Hematopoietic multipotent progenitor cell treated with erythropoietin and hydrocortisone succinate and interleukin-3 and kit ligand, for 17 days (in vitro differentiated cells): Measurements from ENCODE around the gene SIGLEC6.
"Not testable (repeated sequence)": the region's sequence is repeated elsewhere in the genome, so short reads cannot be mapped to it uniquely, and the experiment has no call there.

Experiments
- DNase-seq: peaks from one replicate; pipeline ENCODE4 v3.0.0-alpha.2; 2015; ENCODE audit warnings: low spot score

SIGLEC6 gene

DNA sequence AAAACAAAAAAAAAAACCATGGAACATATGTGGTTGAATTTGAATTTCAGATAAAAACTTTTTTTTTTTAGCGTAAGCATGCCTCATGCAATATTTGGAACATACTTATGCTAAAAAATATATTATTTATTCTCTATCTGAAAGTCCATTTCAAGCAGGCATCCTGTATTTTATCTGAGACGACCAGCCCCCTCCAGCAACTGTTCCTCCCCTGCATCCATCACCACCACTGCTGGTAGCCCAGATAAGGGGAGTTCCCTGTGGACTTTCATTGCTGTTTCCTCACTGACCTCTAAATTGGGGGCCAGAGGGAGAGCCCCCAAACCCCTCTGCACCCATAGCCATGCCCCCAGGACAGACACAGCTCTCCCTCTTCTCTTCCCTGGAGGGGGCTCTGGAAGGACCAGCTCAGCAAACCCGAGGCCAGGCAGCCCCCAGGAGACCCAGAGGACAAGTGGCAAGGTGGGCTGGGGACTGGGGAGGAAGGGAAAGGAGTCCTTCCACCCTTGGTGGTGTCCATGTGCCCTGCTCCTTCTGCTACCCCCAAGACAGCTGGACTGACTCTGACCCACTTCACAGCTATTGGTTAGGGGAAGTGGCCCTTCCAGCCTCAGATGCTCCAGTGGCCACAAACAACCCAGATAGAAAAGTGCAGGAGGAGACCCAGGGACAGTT lies 23.3 kb downstream of the SIGLEC6 start:
- peak; percentile 41 for DNase-seq

DNA sequence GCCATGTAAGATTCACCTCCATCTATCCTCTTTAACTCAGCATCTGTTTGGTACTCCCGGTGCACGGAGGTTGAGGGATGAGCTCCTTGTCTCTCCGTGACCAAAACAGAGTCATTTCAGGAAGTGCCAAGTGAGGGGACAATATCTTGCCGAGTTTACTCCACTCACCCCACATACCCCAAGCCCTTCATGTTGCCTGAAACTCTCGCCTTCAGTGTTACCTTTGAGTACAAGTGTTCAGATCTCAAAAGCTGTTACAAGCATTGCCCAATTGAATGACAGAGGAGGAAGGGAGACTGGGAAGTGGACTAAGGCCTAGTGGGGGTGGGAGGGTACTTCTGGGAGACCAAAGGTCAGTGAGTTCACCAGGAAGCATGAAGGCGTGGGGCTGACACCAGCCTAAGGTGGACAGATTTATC lies 23.8 kb downstream of the SIGLEC6 start:
- no peak for DNase-seq

DNA sequence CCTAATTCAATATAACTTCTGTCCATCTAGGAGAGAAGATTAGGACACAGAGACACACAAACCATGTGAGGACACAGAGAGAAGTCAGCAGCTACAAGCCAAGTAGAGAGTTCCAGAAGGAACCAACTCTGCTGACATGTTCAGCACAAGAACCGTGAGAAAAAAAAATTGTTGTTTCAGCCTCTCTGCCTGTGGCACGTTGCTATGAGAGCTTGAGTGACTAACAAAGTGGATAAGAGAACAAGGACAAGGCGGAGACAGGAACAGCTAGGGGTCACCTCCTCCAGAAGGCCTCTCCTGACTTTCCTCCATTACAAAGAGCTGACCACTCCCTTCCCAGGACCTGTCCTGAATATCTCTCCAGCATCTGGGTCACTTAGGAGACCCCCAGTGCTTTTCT lies 24.3 kb downstream of the SIGLEC6 start:
- DNase-seq, result no peak

DNA sequence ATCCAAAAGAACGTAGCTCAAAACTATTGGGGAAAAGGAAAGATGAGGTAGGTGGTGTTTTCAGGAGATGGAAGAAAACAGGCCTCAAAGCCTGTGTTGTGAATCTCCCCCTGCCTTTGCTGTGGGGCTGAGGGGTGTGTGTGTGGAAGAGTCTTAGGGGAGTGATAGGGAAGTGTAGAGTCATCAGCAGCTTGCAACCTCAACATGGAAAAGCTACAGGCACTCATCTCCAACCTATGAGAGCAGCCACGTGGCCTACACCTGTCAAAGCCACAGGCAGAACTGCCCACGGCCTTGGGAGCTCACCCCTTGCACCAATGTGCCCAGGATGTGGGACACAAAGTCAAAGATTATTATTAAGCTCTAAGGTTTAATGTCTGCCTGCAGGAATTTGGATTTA lies 25.6 kb downstream of the SIGLEC6 start:
- no peak for DNase-seq

DNA sequence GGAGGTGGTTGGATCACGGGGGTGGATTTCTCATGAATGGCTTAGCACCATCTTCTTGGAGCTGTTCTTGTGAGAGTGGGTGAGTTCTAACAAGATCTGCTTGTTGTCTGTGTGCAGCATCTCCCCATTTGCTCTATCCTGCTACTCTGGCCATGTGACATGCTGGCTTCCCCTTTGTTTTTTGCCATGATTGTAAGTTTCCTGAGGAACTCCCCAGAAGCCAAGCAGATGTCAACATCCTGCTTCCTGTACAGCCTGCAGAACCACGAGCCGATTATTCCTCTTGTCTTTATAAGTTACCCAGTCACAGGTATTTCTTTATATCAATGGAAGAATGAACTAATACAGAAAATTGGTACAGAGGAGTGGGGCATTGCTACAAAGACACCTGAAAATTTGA lies 27.6 kb downstream of the SIGLEC6 start:
- no peak for DNase-seq

DNA sequence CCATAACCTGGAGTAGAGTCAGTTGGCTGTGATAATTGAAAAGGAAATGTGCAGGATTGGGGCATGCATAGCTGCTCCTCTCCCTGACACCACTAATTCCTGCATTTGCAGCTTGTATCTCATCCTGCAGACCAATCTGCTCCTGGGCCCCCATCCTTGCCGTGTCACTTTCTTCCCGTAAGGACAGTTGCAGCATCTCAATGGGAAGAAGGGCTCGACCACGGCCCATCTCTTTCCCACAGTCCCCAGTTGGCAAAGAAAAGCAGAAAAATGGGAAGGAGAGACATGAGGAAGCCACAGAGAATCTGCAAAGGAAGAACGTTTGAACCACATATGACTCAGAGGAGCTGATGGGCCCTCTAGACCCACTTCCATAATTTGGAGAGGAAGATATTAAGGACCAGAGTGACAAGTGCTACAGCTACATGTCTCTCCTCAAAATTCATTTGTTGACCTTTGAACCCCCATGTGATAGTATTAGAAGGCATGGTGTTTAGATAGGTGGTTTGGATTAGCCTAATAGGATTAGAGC lies 28.1 kb downstream of the SIGLEC6 start:
- DNase-seq, result no peak

DNA sequence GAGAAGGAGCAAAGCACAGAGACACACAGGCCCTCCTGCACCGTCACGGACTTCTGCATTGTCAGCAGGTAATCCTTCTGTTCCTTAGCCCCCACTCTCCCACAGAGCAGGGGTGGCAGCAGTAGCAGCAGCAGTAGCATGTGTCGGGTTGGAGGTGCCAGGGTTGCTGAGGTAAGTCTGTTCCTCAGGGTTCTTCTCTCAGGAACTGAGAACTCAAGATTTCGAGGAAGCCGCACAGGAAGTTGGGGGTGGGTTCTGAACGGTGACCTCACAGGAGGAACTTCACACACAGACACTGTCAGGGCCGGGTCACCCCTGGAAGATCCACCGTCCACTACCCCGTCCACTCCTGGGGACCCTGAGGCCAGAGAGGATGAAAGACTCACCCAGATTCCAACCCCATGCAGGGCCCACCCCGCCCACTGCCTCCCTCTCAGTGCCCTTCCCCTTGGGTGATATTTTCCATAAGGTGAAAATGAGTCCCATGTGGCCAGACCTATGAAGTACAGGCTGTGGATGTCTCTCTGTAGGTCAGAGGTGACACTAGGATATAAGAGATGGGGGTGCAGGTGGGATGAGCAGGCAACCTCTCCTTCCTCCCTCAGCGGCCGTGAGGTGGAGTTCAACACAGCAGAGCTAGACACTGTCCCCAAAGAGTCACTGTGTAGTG lies 29.7 kb downstream of the SIGLEC6 start, which contains the start of gene SIGLEC12:
TSS of gene SIGLEC12 (minus strand) at position 207 of the 670 bp plus-strand sequence. CDS start at position 140, 67 bp downstream.
- no peak for DNase-seq

DNA sequence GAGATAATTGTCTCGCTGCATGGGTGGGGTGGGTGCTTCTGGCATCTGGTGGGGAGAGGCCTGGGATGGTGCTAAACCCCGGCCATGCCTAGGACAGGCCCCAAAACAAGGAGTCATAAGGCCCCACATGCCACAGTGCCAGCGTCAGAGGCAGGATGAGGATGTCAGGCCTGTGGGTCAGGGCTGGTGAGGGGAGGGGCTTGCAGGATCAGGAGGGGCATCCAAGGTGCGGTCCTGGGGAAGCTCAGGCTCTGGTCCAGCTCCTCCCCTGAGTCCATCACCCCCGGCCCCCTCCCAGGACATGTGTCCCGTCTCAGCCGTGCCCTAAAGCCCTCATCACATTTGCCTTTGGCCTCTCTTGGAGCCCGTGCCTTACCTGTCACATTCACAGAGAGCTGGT lies 30.5 kb downstream of the SIGLEC6 start:
- DNase-seq, result not testable (repeated sequence)

DNA sequence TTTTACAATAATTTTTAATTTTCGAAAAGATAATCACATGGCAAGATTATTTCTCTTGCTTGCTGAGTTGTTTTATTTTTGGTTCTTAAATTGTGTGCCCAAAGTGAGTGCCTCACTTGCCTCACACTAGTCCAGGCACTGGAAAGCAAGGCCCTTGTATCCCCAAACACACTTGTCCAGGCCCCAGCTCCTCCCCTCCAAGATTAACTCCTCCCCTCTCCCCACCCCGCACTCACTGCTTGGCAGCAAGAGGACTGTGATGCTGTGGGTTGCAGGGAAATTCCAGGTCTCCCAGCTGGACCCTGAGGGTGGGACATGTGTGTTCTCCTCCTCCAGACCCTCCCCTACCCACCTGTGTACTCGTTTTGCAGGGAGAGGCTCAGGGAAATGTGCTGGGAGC lies 33.8 kb downstream of the SIGLEC6 start:
- no peak for DNase-seq

DNA sequence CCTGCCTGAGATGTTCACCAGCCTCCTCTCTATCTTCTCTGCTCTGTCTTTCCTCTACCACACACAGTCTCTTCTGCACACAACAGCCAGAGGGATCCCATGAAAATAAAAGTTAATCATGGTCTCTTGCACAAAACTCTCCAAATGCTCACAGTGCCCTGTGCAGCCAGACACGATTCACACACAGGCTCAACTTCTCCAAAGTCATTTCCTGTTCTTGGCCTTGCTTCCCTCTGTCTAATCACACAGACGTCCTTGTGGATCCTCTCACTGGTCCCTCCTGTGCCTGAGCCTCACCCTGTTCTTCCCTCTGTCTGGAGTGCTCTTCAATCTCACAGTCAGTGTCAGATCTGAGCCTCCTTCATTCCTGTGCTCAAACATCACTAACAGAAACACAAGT lies 37.7 kb downstream of the SIGLEC6 start:
- DNase-seq, result no peak

DNA sequence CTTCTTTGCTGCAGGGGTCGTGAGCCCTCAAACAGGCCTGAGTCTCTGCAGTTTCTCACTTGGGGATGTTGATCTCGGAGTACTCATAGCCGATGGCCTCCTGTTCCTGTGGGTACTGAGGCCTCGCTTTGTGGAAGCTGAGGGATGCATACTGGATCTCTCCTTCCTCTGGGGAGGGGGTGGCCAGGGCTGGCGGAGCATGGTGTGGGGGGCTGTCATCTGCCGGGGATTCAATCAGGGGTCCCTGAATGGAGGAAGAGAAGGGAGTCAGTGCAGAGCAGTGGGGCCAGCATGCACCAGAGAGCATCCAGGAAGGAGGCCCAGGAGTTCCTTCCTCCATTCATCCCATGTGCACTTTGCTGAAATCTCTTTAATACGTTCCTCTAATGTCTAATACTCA lies 39.9 kb downstream of the SIGLEC6 start:
- no peak for DNase-seq

DNA sequence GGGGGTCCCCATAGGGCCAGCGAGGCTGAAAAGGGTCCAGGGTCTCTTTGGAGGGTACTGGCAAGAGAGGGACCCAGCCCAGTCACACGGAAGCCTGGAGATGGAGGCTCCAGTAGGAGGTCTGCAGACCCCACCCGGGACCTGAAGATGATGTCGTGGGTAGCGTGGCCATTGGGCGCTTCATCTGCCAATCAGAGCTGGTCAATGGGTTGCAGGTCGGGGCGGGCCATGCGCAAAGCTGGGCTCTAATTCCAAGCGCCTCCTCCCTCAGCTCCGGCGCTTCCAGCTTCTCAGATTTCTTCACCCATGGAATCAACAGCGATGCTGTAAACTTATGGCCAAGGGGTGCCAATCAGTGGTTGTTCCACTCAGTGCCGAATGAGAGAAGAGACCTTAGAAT lies 40.8 kb downstream of the SIGLEC6 start:
- no peak for DNase-seq

DNA sequence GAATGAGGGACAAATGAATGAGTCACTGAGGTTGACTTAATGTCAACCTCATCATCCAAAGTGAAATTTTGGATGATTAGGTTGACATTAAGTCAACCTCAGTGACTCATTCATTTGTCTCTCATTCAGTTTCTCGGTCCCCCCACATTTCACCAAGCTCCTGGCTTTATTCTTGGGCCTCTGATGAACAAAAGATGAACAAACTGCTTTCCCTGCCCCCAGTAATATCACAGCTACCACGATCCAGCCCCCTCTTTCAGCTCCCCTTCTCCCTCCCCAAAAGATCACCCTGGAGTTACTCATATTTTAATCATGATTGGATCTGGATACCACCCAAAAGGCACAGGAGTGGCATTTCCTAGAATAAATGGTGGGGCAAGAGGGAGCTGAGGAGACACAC lies 42.4 kb downstream of the SIGLEC6 start:
- no peak for DNase-seq

DNA sequence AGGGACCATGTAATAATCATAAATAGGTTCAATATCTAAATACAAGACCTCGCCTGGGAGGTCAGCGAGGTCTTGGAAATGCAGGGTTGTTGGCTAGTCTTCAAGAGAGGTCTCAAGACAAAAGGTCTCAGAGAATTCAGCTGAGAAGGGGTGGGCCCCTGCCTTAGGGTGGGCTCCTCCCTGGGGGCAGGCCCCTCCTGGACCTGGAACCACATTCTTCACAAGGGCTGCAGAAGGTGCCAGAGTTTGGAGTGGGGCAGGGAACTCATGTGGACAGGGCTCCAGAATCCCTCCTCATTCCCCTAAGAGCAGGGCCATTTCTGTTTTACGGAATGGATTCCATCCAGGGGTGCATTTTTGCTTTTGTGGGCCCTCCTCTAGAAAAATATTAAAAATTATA lies 43.0 kb downstream of the SIGLEC6 start:
- DNase-seq, result no peak

DNA sequence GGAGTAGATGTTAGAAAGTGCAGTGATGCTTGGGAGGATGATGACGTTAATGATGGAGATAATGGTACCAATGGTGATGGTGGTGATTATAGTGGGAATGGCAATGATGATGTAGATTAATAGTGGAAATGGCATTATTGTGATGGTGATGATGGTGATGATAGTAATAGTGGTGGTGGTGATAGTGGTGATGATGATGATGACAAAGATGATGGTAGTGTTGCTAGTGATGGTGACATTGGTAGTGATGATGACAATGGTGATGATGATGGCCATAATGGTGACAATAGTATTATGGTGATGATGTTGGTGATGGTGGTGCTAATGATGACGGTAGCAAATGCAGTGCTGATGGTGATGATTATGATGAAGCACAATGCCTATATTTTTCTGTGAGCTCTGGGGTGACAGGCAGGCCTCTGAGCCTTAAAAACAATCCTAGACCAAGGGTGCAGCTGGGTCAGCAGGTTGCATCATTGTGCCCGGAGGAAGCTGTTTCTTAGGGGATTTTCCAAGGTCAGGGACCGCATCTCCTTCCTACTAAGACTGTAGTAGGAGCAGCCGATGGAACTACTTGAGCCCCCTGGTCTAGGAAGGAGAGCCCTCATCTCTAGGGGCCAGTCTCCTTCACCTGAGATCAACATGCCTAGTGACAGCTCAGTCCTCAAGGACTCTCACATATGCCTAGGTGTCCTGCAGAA lies 45.4 kb downstream of the SIGLEC6 start:
- no peak for DNase-seq

DNA sequence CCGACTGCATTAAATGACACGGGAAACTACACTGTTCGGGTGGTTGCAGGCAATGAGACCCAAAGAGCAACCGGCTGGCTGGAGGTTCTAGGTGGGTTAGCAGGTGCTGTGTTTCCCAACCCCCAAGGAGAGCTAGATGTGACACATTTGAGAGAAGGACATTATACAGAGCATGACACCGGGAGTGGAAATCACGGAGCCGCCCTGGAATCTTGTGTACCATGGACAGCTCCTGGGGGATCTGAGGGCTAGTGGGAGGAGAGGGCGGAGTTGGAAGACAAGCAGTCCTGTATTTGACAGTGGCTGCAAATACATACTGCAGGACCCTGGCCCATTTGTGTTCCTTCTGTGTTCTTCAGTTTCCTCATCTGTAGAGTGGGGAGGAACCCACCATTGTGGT lies 50.9 kb downstream of the SIGLEC6 start:
- no peak for DNase-seq

DNA sequence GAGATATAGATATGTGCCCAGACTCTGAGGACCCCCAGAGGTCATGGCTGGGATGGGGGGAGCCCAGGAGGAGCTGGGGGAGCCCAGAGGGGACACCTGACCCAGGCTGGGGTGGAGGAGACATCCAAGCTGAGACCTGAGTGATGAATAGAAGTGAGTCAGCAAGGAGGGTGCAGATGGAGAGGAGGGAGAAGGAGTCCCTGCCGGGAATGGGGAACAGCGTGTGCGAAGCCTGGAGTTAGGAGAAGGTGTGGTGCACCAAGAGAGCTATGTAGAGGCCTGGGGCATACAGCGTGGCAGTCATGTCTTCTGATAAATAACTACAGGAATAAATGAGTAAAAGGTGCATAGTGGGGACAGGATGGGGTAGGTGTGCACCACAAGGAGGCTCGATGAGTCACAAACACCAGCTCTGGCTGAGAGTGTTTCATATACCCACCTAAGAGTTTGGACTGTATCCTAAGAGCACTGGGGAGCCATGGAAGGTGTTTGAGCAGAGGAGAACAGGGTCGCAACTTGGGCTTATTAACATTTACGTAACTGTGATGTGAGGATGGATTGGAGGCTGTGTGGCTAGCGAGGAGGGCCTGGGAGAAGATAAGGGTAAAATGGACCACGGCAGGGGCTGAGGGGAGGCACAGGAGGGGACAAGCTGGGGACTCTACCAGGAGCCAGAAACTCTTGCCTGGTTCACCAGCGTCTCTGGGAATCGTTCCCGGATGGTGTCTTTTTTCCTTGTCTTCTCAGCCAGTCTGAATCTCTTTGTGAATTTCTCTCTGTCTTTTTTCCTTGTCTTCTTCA lies 51.7 kb downstream of the SIGLEC6 start:
- no peak for DNase-seq

DNA sequence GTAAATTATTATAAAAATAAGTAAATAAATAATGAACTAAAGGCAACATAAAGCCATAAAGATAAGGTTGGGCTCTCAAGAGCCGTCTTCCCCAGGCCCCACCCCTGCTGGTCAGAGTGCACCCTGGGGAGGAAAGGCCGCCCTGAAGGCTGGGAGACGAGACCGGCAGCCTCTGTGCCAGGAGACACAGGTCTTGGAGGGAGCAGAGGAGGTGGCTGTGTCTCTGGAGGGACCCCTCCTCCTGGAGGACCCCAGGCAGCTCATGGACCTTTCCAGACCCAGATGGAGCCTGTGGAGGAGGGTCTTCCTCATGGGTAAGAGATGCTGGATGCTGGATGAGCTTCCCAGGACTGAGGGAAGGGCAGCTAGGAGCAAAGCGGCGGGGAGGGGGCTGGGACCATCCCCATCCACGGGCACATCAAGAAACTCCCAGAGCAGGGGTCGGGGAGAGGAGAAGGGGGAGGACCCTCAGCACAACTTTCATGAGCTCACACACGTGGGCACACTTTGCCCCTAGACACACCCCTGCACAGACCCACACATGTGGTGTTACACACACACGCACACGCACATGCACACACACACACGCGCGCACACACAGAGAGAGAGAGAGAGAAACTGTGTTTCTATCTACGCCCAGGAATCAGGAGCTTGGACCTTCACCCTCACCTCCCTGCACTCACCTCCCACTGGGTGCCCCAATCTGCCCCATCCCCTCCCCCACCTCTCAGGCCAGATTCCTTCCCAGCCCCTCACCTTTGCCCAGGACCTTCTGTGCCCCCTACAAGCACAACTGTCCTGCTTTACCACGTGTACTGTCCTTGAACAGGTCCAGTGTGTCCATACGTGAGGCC lies 52.9 kb downstream of the SIGLEC6 start, which contains the start of gene CEACAM18:
TSS of gene CEACAM18 (plus strand) at position 159 of the 854 bp plus-strand sequence.
- DNase-seq, result no peak

DNA sequence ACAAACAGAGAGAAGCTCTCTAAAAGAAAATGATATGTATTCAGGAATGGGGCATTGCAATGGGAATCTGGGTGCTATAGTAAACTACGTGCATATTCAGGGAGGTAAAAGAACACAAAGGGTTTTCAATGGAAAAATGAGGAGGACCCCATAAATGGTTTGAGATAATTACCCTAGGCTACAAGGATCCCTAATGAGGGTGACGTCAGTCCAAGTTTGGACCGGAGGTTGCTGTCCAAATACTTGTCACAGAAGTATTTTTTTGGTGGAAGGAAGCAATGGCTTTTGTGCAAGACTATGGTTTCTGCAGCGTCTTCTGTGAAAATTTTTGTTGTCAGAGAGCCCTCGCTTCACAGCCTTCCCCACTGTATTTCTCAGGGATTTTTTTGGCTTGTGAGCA lies 54.1 kb downstream of the SIGLEC6 start:
- DNase-seq, result no peak

DNA sequence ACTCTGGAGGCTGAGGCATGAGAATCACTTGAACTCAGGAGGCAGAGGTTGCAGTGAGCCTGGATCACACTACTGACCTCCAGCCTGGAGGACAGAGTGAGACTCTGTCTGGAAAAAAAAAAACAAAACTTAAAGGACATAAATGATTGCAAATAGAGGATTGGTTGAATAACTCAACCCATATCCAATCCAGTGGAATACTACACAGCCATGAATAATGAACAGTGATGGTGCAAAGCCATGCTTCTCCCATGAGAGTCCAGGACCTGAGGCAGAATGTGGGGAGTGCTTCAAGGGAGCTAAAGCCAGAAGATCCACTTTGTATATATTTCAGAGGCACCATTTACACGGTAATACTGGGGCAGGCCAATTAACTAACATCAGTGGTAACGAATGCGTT lies 55.3 kb downstream of the SIGLEC6 start:
- no peak for DNase-seq
